ENCODE results near the gene DDX31.

DDX31 gene

DNA sequence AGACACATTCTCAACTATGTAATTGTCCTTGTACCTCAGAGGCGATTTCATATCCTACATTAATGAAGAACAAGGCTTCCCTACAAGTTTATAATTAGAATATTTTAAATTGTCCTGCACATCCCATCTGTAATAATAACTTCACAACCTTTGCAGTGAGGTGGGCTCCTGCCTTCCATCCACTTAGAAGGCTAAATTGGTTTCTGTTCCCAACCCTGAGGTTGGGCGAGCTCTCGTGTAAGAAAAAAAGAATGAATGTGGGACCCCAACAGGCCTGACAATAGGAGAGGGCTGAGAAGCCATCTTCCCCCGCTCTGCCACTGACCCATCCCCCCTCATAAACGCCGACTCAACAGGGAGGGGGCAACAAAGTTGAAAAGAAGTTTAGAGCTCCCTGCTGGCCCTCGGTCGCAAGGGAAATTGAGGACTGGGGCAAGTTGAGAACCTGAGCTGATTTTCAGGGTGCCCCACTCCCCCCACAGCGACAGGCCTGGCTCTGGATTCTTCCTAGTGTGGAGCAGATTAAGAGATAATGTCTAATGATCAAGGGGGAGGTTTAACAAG lies 78.0 kb downstream of the DDX31 start:
- DNase-seq: peak; percentile 62

DNA sequence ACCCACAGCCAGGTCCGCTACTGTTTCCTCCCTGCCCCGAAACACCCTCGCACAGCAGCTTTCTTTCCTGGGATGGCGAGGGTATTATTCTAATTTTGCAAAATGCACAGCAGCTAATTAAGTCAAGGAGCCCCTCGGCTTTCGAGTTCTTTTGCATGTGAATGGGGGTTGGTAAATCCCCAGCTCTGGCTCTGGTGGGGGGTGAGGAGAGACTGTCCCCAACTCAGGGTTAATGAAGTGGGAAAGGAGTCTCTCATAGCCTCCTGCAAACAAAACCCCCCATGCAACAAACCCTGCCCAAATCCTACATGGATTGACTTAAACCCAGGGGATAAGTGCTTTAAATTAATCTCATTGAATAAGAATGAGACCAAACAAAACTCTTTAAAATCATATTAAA lies 78.5 kb downstream of the DDX31 start:
- DNase-seq: peak; percentile 79

DNA sequence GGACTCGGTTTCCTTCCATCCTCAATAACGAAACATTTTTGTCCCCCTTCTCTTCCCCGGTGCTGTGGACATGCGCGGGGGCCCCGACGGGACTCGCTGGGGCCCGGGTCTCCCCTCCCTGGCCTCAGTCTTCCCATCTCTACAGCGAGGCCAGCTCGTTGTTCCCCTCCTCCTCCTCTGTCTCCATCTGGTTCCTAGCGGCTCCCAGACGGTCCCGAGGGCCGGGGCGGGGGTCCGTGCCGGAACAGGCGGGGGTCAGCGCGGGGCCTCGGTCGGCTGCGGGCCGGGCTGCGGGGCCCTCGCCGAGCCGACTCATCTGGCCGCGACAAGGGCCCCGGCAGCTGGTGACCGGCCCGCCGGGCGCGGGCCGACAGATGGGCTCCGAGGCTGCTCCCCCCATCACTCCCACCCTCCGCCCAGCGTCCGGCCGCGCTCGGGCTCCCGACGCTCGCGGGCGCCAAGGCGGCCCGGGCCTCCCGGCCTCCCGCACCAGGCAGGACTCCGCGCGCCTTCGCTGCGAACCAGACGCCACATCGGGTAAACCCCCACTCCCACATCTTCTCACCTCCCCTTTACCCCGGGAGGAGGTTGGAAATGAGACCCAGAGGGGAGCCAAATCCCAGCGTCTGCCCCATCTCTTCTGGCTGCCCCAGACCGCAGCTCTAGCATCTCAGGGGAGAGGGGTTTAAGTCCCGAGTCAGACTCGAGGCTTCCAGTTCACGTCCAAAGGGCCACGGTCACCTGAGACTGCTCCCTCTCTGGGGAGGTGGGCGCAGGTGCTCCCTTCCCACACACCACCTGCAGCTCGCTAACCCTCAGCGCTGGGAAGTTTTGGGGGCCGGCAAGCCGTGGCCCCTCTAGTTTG lies 79.2 kb downstream of the DDX31 start:
- DNase-seq: peak; percentile 66

DNA sequence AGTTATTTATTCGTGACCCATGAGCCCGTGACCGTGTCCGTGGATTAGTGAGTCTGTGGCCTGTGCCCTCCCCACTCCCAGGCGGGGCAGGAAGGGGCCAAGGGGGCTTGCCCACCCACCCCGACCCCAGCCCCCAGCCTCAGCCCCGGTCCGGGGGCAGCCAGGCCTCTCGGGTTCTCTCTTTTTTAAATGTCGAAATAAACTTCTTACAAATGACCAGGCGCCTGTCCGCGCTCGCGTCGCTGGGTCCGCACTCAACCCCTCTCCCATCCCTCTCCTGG lies 79.8 kb downstream of the DDX31 start:
- no peak for DNase-seq

DNA sequence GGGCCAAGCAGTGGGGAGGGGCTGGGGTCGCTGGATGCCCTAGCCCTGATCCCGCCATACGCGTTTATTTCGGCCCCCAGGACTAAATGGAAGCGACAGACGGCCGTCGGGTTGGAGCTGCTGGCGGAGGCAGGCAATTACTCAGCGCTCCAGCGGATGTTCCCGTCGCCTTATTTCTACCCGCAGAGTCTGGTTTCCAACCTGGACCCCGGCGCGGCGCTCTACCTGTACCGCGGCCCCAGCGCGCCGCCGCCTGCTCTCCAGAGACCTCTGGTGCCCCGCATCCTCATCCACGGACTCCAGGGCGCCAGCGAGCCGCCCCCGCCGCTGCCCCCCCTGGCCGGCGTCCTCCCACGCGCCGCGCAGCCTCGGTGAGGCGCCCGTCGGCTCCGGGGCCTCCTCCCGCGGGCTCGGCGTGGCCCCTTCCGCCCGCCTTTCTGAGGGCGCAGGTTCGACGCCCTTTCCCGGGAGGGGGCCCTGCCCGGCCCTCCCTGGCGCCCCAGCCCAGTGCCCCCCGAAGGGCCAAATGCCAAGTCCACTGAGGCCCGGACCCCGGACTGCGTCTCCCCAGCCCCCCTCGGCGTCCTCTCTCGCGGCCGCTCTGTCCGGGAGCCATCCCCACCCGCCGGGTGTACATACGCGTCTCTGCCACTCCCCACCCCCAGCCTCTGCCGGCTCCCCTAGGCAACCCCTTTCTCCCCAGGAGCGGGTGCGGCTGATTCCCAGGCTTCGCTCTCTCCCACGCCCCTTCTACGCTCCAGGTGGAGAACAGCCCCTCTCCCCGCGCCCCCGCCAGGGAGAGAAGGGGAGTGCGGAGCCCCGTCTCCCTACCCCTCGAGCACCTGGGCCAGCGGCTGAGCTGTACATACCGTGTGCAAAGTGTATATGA lies 80.4 kb downstream of the DDX31 start:
- DNase-seq: peak; percentile 26

DNA sequence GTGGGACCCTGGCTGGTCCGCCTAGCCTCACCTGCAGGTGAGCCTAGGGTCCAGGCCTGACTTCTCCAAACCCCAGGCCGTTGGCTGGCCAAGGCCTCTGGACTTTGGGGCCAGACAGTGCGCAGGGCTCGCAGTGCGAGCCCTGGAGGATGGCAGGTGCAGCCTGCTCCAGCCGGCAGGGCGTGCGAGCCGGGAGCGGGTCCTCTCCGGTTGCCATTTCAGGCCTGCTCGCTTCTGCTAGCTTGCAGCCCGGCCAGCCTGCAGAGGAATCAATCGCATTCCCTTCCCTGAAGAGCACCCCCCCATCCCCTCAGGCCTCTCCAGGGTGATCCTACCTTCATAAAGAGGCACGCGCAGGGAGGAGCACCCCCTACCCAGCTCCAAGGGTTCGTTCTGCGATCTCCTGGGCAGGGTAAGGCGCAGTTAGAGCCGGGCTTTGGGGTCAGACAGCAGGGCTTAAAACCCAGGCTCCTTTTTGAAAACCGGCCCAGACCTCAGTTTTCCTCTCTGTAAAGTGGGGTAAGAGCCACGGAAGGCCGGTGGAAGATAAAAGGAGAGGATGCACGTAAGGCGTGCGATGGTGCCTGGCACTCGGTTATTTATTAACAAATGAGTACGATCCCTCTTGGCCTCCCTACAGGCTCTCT lies 81.2 kb downstream of the DDX31 start:
- no peak for DNase-seq

DNA sequence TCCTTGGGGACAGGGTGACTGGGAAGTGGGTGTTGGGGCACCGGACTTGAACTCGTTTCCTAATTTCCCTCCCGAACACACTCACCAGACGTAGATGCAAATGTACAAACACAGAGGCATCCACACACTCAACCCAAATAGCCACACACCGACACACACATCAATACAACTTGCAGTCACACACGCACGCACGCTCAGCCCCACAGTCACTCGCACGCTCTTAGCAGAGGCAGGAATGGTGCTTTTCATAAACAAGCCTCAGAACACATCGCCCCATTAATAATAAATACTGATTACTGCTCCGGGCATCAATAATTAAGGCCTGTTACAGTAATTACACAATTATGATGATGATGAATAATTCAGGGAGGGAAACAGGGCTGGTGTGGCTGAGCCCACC lies 81.7 kb downstream of the DDX31 start:
- DNase-seq: no peak

DNA sequence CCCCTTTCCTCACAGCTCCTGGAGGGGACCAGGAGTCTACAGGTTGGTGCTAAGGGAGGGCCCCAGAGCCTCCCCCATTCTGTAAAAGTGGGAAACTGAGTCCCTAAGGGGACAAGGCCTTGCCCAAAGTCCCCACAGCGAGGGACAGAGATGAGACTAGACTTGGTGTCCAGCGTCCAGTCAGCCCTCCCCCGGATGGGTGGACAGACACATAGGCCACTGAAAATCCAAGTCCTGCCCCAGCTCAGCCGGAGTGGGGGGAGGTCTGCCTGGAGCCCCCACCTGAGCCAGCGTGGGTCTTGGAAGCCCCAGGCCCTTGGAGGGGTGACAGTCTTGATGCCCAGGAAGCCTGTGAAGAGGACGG lies 82.2 kb downstream of the DDX31 start:
- DNase-seq: no peak

DNA sequence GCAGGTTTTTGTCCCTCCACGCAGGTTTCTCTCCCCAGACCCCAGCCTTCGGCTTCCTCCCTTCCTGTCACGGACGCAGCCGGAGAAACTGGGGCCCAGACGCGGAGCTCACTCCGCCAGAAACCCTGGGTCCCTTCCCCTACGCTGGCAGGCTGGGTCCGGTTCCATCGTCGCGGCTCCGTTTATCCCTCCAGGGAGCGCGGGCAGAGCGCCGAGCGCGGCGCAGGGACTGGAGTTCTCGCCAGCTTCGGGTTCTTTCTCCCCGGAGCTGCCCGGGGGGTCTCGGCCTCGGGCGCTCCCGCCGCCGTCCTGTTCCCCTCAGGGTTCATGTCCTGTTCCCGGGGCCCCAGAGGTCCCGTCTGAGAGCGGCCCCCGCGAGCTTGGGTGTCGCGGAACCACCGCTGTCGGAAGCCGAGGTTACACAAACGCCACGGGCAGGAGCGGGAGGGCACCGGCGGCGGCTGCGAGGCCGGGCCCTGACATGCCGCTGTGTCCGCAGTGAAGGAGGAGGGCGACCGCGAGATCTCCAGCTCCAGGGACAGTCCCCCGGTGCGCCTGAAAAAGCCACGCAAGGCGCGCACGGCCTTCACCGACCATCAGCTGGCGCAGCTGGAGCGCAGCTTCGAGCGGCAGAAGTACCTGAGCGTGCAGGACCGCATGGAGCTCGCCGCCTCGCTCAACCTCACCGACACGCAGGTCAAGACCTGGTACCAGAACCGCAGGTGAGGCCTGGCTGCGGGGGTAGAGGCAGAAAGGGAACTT lies 82.8 kb downstream of the DDX31 start:
- DNase-seq: no peak

DNA sequence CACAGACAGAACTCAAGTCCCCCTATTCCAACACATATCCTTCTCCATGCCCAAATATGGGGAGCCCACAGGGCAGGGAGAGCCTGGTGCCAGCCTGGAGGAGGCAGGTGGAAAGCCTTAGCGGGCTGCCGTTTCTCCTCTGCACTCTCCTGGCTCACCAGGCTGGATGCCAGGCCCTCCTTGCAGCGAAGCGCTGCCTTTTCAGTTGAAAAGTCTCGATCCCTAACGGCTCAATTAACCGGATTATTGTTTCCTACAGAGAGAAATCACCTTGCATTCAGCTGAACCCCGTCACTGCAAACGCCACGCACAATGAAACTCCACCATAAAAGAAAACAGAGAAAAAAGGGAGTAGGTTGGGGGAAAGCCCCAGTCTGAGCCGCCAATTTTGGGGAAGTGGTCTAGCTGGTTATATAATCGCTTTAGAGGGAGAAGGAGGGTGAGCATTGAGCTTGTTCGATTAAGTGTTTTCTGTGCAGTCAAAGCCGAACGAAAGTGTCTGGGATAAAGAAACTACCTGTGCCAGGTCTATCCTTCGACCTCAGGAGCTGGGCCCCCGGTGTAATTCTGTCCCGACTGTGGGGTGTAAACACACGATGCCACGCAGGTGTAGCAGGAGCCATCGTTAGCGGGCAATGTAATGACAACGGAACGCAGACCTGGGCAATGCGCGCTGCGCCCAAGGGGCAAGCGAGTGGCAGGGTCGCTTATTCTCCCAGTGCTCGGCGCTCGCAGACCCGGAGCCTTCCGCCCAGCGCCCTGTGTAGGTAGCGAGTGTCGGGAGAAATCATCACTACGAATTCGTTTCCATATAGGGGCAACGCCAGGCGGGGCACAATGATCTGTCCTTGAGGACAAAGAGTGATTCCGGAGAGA lies 83.6 kb downstream of the DDX31 start:
- DNase-seq: peak; percentile 28

DNA sequence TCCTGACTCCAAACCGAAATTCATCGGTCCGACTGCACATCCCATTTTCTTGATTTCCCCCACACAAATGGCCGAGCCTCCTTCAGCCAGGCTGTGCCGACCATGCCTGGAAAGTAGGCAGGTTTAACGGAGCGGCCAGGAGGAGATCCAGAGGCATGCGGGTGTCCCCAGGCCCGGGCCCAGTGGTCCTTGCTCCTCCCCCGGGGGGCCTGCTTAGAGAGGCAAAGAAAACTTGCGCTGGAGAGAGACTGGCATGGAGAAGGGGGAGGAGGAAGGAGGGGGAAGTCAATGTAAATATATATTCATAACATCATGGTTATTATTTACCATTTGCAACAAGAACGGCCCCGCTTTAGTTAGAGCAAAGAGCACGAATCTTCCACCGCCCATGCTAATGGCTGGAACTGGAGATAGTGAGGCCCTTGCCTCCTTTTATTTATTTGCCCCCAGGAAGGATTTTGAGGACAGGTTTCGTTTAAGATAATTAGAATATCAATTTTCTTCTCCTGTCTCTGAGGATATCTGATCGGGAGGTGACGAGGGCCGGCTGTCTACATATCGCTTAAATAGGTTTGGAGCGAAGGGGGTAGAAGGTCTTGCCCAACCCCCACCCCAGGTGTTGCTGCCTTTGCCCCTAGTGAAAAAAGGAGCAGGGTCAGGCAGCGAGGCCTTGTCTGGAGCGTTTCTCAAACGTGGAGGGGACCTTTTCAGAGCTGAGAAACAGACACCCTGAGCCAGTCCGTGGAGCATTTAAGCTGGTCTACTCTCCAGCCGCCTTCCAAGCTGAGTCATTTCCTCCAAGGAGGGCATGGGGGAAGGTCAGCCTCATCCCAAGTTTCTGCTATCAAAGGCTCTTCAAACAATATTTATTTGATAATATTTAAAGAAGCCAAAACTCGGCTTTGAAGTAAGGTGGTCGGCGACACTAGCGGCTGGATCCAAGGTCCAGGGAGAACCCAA lies 84.9 kb downstream of the DDX31 start:
- peak; percentile 19 for DNase-seq

DNA sequence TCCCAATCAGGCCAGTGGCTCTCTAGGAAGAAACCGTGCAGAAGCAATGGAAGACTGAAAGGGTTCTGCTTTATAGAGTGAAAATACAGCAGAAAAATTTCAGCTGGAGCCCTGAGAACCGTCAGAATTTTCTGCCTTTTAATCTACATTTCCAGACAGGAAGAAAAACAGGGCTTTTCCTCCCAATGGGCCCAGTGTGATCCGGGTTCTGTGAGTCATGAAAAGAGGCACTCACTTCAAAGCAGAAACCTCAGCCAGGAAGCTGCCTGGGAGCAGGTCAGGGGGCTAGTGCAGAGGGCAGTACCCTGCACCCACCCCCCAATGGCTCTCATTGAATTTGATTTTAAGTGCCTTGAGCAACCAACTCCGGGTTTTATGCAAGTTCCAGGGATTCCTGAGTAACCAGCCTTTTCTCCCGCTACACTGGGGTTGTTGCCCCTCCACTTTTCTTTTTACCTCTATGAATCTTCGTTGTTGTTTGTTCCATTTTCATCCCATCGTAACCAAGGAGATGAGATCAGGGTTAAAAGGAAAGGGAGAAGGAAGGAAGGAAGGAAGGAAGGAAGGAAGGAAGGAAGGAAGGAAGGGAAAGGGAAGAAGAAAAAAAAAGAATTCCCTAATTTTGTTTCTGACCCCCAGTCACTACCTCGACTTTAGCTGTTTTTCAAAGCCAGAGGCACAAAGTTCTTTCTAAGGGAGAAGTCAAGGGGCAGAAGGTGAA lies 86.0 kb downstream of the DDX31 start:
- no peak for DNase-seq

DNA sequence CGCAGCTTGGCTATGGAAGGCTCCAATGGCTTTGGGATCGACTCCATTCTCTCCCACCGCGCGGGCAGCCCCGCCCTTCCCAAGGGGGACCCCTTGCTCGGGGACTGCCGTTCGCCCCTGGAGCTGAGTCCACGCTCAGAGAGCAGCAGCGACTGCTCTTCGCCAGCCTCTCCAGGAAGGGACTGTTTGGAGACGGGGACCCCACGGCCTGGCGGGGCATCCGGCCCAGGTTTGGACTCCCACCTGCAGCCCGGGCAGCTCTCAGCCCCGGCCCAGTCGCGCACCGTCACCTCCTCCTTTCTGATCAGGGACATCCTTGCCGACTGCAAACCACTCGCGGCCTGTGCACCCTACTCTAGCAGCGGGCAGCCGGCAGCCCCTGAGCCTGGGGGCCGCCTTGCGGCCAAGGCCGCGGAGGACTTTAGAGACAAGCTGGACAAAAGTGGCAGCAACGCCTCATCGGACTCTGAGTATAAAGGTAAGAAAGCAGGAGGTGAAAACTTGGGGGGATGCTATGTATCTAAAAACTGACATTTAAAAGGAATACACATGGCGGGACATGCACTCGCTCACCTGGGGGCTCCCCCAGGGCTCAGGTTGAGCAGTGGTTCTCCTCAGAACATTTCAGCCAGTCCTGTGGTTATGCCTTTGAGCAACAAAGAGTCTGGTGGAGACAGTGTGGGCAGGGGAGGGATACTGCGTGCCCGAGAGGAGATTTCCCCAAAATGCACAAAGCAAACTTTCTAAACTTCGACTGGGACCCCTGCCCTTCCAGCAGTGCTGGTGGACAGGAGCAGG lies 86.8 kb downstream of the DDX31 start:
- no peak for DNase-seq

DNA sequence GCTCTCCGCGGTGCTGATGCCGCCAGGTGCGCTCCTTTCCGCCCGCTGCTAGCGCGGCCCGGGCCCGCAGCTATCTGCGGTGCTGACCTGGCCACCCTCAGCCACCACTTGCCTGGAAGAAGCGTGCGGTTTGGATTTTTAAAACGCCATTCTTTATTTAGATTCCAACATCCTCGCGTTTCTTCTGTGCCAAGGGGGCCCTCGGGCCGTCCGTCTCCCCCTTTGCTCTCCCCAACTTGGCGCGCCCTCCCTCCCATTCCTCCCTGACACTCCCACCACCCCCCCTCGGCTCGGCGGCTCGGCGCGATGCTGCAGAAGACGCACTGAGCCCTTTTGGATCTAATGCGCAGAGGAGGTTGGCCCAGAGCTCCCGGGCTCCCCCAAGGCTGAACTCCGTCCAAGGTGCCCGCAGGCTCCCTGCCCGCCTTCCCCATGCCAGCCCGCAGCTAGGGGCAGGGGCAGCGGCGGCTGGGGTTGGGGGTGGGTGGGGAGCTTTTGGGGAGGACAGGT lies 87.5 kb downstream of the DDX31 start, which contains the start of gene BARHL1:
BARHL1 (plus strand) TSS at position 331 of the 510 bp plus-strand sequence. CDS start 192 bp downstream, outside the sequence.
- DNase-seq: no peak

DNA sequence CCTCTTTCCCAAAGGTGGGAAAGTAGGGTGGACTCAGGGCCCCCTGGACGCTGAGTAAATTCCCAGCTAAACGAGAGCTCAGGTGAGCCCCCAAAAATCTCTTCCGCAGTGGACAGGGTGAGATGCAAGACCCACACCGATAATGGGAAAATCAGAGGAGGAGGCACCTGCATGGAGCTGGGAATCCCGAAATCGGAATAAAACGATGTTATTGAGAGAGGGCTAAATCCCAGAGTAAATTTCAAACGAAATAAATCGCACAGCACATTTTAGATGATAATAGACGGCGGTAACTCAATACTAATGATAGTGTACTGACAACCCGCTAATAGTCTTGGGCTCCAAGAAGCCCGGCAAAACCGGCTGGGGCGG lies 90.4 kb downstream of the DDX31 start:
- no peak for DNase-seq

DNA sequence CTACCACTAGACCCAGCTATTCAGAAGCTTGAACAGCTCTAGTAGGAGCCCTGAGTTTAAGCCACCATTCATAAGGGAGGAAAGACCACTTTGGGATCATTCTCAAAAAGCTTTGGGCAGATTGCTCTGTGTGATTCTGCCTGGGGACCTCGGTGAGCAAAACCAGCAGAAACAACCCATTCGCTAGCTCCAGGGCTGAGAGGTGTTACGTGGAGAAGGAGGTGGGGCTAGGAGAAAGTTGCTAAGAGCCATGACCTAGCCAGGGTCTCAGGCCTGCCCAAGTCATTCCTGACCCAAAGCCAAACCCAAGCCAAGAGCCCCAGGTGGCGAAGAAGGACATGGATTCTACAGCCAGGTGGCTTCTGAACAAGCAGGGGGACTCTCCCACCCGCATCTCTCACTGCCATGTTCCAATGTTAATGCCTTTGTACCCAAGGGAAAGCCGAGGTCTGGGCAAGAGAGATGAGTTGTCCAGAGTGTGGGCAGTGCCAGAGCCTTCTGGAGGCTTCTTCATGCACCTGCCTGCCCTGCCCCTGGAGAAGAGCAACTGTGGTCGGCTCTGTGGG lies 91.3 kb downstream of the DDX31 start:
- no peak for DNase-seq

DNA sequence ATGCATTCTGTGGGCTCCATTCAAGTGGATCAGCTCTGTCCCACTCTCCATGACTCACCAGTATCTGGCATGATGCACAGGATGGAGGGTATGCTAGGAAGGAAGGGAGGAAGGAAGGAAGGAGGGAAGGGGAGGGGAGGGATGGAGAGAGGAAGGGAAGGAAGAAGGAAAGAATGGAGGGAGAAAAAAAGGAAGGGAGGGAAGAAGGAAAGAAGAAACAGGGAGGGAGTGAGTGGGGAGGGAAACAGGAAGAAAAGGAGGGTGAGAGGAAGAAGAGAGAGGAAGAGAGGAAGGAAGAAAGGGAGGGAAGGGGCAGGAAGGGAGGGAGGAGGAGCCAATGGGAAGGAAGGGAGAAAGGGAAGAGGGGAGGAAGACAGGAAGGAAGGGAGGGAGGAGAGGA lies 92.7 kb downstream of the DDX31 start:
- DNase-seq: no peak

DNA sequence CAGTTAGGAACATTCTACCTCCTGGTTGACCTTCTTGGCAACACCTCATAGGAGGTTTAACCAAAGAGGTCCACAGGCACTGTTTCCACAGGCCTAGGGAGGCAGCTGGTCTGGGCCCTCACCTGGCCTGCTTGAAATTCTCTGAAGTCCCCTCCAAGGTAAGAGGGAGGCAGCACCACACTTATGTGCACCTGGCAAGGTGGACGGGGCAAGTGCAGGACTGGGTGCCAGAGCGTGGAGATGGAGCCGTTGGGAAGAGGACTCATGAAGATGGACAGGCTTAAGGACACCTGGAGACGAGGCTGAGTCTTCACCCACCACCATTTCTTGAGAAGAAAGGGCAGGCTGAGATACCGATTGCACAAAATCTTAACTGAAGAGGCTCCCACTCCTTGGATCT lies 94.0 kb downstream of the DDX31 start:
- DNase-seq: no peak
